ENCODE data around the gene METTL8. TPM values are rescaled to one million over a fixed set of nuclear protein-coding genes. Genes with fewer than 3 reads are reported as not detected.
A peak's percentile ranks its signal among the peaks of the same experiment; 100 is the strongest.

The METTL8 gene
- total RNA-seq = 10 to 100 TPM; 20.9 to 22.9 TPM

- Mint-ChIP-seq H3K36me3 (peaks cover 49% of the 10 kb centered on the region), H3K4me3 (peak within 1 kb of the TSS; percentile 89)
Observed at GRCh38 chr2:171433763-171434012, at the start of gene METTL8. Gene METTL8 (minus strand): TSS chr2:171433990. CDS start chr2:171392185, 41,805 bp downstream.

GRCh38 chr2:171482877-171483276, 49.1 kb upstream of the METTL8 start:
- Mint-ChIP-seq H3K9me3 (no peaks in the 10 kb centered on the region), H3K27ac (no peak overlapping the region), H3K27me3 (no peaks in the 10 kb centered on the region), H3K4me1 (peaks cover 5% of the 10 kb centered on the region), H3K4me3 (no peak overlapping the region), H3K36me3 (peaks cover 22% of the 10 kb centered on the region)
- POLR2A ChIA-PET = no interaction called here
- DNase-seq = no peak
- no peak for ATAC-seq (ENCODE audit: low read depth)

More at GRCh38 chr2:171433763-171434012, at the start of gene METTL8:
- ATAC-seq (ENCODE audit: low read depth) (no peak), DNase-seq (no peak)
- POLR2A ChIA-PET = interaction anchor here (0.6 to 2.8 kb wide), 10 partner anchors 8 to 664 kb away, joined by 3 to 12 read pairs (median 4); partner anchors contain the start of genes ERICH2, GORASP2 and TLK1
- Mint-ChIP-seq H3K27me3 (no peaks in the 10 kb centered on the region), H3K4me1 (peaks cover 31% of the 10 kb centered on the region), H3K27ac (peak within 1 kb of the TSS; percentile 88), H3K9me3 (peaks cover 11% of the 10 kb centered on the region)

- Mint-ChIP-seq H3K4me3 (no peak overlapping the region), H3K9me3 (no peaks in the 10 kb centered on the region), H3K27ac (no peak overlapping the region), H3K27me3 (no peaks in the 10 kb centered on the region), H3K4me1 (peaks cover 5% of the 10 kb centered on the region), H3K36me3 (peaks cover 19% of the 10 kb centered on the region)
- ATAC-seq (ENCODE audit: low read depth) (no peak), DNase-seq (no peak)
- POLR2A ChIA-PET = no interaction called here
Observed at GRCh38 chr2:171482308-171482707, 48.5 kb upstream of the METTL8 start.

GRCh38 chr2:171480908-171481307, 47.1 kb upstream of the METTL8 start:
- Mint-ChIP-seq H3K27me3 (no peaks in the 10 kb centered on the region), H3K36me3 (peaks cover 15% of the 10 kb centered on the region), H3K4me3 (no peak overlapping the region), H3K4me1 (peaks cover 5% of the 10 kb centered on the region), H3K27ac (no peak overlapping the region), H3K9me3 (no peaks in the 10 kb centered on the region)
- POLR2A ChIA-PET = no interaction called here
- DNase-seq = no peak
- ATAC-seq (ENCODE audit: low read depth) = no peak

- POLR2A ChIA-PET = no interaction called here
- DNase-seq = no peak
Observed at GRCh38 chr2:171479154-171479814, 45.5 kb upstream of the METTL8 start.

GRCh38 chr2:171478345-171478744, 44.6 kb upstream of the METTL8 start:
- H3K27ac Mint-ChIP-seq = no peak overlapping the region

More at GRCh38 chr2:171479154-171479814, 45.5 kb upstream of the METTL8 start:
- no peak for ATAC-seq (ENCODE audit: low read depth)
- Mint-ChIP-seq H3K4me1 (peaks cover 2% of the 10 kb centered on the region), H3K36me3 (peaks cover 20% of the 10 kb centered on the region), H3K4me3 (no peak overlapping the region), H3K27me3 (no peaks in the 10 kb centered on the region), H3K27ac (no peak overlapping the region), H3K9me3 (no peaks in the 10 kb centered on the region)

GRCh38 chr2:171475979-171476378, 42.2 kb upstream of the METTL8 start:
- Mint-ChIP-seq H3K36me3 (peaks cover 28% of the 10 kb centered on the region), H3K4me3 (no peak overlapping the region)

More at GRCh38 chr2:171478345-171478744, 44.6 kb upstream of the METTL8 start:
- H3K4me3 Mint-ChIP-seq = no peak overlapping the region
- DNase-seq (no peak), ATAC-seq (ENCODE audit: low read depth) (no peak)
- peaks cover 3% of the 10 kb centered on the region for H3K4me1 Mint-ChIP-seq
- peaks cover 25% of the 10 kb centered on the region for H3K36me3 Mint-ChIP-seq
- POLR2A ChIA-PET = no interaction called here
- no peaks in the 10 kb centered on the region for H3K9me3 Mint-ChIP-seq
- no peaks in the 10 kb centered on the region for H3K27me3 Mint-ChIP-seq

GRCh38 chr2:171470129-171470528, 36.3 kb upstream of the METTL8 start:
- ATAC-seq (ENCODE audit: low read depth) (no peak), DNase-seq (no peak)
- Mint-ChIP-seq H3K9me3 (no peaks in the 10 kb centered on the region), H3K27me3 (no peaks in the 10 kb centered on the region), H3K4me3 (no peak overlapping the region), H3K4me1 (peaks cover 3% of the 10 kb centered on the region), H3K27ac (no peak overlapping the region), H3K36me3 (peaks cover 32% of the 10 kb centered on the region)
- POLR2A ChIA-PET = interaction anchor here (0.7 kb wide), 1 partner anchor 1017 kb away, joined by 3 read pairs; no protein-coding TSS in a partner anchor

More at GRCh38 chr2:171475979-171476378, 42.2 kb upstream of the METTL8 start:
- POLR2A ChIA-PET = no interaction called here
- ATAC-seq (ENCODE audit: low read depth) (no peak), DNase-seq (no peak)
- no peaks in the 10 kb centered on the region for H3K9me3 Mint-ChIP-seq
- peaks cover 3% of the 10 kb centered on the region for H3K4me1 Mint-ChIP-seq
- H3K27me3 Mint-ChIP-seq = no peaks in the 10 kb centered on the region
- no peak overlapping the region for H3K27ac Mint-ChIP-seq

- POLR2A ChIA-PET = no interaction called here
- Mint-ChIP-seq H3K36me3 (peaks cover 28% of the 10 kb centered on the region), H3K27ac (no peak overlapping the region), H3K4me1 (no peaks in the 10 kb centered on the region), H3K9me3 (no peaks in the 10 kb centered on the region), H3K4me3 (no peak overlapping the region), H3K27me3 (no peaks in the 10 kb centered on the region)
- ATAC-seq (ENCODE audit: low read depth) = no peak
- DNase-seq = no peak
Observed at GRCh38 chr2:171469176-171469575, 35.4 kb upstream of the METTL8 start.

- DNase-seq (no peak), ATAC-seq (ENCODE audit: low read depth) (no peak)
- Mint-ChIP-seq H3K27ac (no peak overlapping the region), H3K27me3 (no peaks in the 10 kb centered on the region), H3K9me3 (peaks cover 12% of the 10 kb centered on the region), H3K4me1 (no peaks in the 10 kb centered on the region), H3K4me3 (no peak overlapping the region), H3K36me3 (peaks cover 48% of the 10 kb centered on the region)
- POLR2A ChIA-PET = no interaction called here
Observed at GRCh38 chr2:171460537-171460936, 26.7 kb upstream of the METTL8 start.

GRCh38 chr2:171459498-171459897, 25.7 kb upstream of the METTL8 start:
- no peak for DNase-seq
- no peak overlapping the region for H3K4me3 Mint-ChIP-seq
- ATAC-seq (ENCODE audit: low read depth) = no peak
- H3K9me3 Mint-ChIP-seq = peaks cover 12% of the 10 kb centered on the region
- POLR2A ChIA-PET = interaction anchor here (1.0 kb wide), 1 partner anchor 11 kb away, joined by 3 read pairs; no protein-coding TSS in a partner anchor
- H3K4me1 Mint-ChIP-seq = no peaks in the 10 kb centered on the region
- H3K27me3 Mint-ChIP-seq = no peaks in the 10 kb centered on the region
- H3K36me3 Mint-ChIP-seq = peaks cover 53% of the 10 kb centered on the region
- H3K27ac Mint-ChIP-seq = no peak overlapping the region

- ATAC-seq (ENCODE audit: low read depth) (no peak), DNase-seq (no peak)
- no peaks in the 10 kb centered on the region for H3K4me1 Mint-ChIP-seq
- peaks cover 38% of the 10 kb centered on the region for H3K36me3 Mint-ChIP-seq
- H3K4me3 Mint-ChIP-seq = no peak overlapping the region
- H3K27me3 Mint-ChIP-seq = no peaks in the 10 kb centered on the region
- POLR2A ChIA-PET = no interaction called here
- H3K27ac Mint-ChIP-seq = no peak overlapping the region
- peaks cover 6% of the 10 kb centered on the region for H3K9me3 Mint-ChIP-seq
Observed at GRCh38 chr2:171452773-171453172, 19.0 kb upstream of the METTL8 start.

- Mint-ChIP-seq H3K4me3 (no peak overlapping the region), H3K9me3 (peaks cover 4% of the 10 kb centered on the region), H3K4me1 (no peaks in the 10 kb centered on the region), H3K36me3 (peaks cover 29% of the 10 kb centered on the region), H3K27me3 (no peaks in the 10 kb centered on the region), H3K27ac (no peak overlapping the region)
- no peak for ATAC-seq (ENCODE audit: low read depth)
- DNase-seq = no peak
- POLR2A ChIA-PET = no interaction called here
Observed at GRCh38 chr2:171451074-171451473, 17.3 kb upstream of the METTL8 start.

- Mint-ChIP-seq H3K27me3 (no peaks in the 10 kb centered on the region), H3K36me3 (peaks cover 16% of the 10 kb centered on the region), H3K9me3 (no peaks in the 10 kb centered on the region), H3K4me3 (no peak overlapping the region), H3K4me1 (no peaks in the 10 kb centered on the region), H3K27ac (no peak overlapping the region)
- ATAC-seq (ENCODE audit: low read depth) (no peak), DNase-seq (no peak)
- POLR2A ChIA-PET = no interaction called here
Observed at GRCh38 chr2:171447675-171448074, 13.9 kb upstream of the METTL8 start.
